Endothelial cell (in vitro differentiated cells): Measurements from ENCODE around the gene PRMT7. TPM values are rescaled to one million over a fixed set of nuclear protein-coding genes. Genes with fewer than 3 reads are reported as not detected.

Experiments used
- DNase-seq: peaks from one replicate; pipeline ENCODE4 v3.0.0; 2021; ENCODE audit warnings: low spot score
- H3K27ac Mint-ChIP-seq: one replicate; pipeline ENCODE4 v1.8.0; 2021; ENCODE audit warnings: mixed read lengths, inconsistent platforms; ENCODE audit not compliant: unreplicated experiment
- H3K27me3 Mint-ChIP-seq: one replicate; pipeline ENCODE4 v1.8.0; 2021; ENCODE audit warnings: mild to moderate bottlenecking, moderate library complexity, mixed read lengths, inconsistent platforms; ENCODE audit not compliant: unreplicated experiment
- H3K36me3 Mint-ChIP-seq: one replicate; pipeline ENCODE4 v1.8.0; 2021; ENCODE audit warnings: mild to moderate bottlenecking, low read depth, mixed read lengths, inconsistent platforms; ENCODE audit not compliant: unreplicated experiment
- H3K4me1 Mint-ChIP-seq: one replicate; pipeline ENCODE4 v1.8.0; 2021; ENCODE audit warnings: mild to moderate bottlenecking, mixed read lengths, inconsistent platforms; ENCODE audit not compliant: unreplicated experiment
- H3K4me3 Mint-ChIP-seq: one replicate; pipeline ENCODE4 v1.8.0; 2021; ENCODE audit warnings: mild to moderate bottlenecking, mixed read lengths, inconsistent platforms; ENCODE audit not compliant: unreplicated experiment
- H3K9me3 Mint-ChIP-seq: one replicate; pipeline ENCODE4 v1.8.0; 2021; ENCODE audit warnings: mixed read lengths, inconsistent platforms; ENCODE audit not compliant: unreplicated experiment
- total RNA-seq: library from RNA; stranded (reverse); fragmentation: NEBNext Ultra II Directional; extraction: Animal tissue kit (Norgen Biotek cat#: 25700); gene quantifications from one replicate; pipeline ENCODE4 v1.2.1, GENCODE V29; 2021; ENCODE audit not compliant: unreplicated experiment
- TF ChIP-seq, protein P1 (sequence below): fragments of 200-600 bp; sonication (generic); IDR thresholded peaks from one replicate; pipeline ENCODE4 v1.5.0; 2021; ENCODE audit warnings: antibody characterized with exemption; ENCODE audit not compliant: unreplicated experiment

PRMT7 gene
- total RNA-seq, 1 donor from 2014 or later, result 42.8 TPM

DNA sequence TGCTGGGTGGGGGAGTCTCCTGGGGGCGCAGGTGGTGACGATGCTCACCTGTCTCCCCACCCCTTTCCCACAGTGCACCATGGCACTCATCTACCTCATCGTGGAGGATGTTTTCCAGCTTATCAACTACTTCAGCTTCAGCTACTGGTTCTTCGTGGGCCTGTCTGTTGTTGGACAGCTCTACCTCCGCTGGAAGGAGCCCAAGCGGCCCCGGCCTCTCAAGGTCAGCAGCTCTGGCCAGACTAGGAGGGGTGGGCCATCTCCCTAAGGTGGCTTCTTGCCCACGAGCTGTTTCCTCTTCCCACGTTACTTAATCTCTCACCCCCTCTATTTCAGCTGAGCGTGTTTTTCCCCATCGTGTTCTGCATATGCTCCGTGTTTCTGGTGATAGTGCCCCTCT, 14.5 kb upstream of the PRMT7 start:
- H3K4me3 Mint-ChIP-seq, result peak overlapping the region; percentile 68
- no peaks in the 10 kb centered on the region for H3K9me3 Mint-ChIP-seq

DNA sequence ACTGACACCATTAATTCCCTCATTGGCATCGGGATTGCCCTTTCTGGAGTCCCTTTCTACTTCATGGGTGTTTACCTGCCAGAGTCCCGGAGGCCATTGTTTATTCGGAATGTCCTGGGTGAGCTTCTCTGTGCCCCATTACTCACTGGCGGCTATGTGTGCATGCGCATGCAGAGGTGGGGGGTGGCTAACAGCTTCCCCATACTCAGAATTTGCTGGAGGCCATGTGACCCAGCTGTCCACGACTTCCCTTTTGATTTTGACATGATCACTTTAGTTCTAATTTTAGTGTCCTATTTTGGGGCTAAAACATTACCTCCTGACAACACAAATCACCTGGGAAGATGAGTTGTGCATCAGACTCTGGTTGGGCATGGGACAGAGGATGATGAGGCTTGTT, 14.1 kb upstream of the PRMT7 start:
- H3K4me1 Mint-ChIP-seq, result peaks cover 6% of the 10 kb centered on the region
- no peaks in the 10 kb centered on the region for H3K27me3 Mint-ChIP-seq
- H3K36me3 Mint-ChIP-seq, result peaks cover 24% of the 10 kb centered on the region
- no peak for DNase-seq
- H3K27ac Mint-ChIP-seq, result peak overlapping the region; percentile 40
- peak overlapping the region; percentile 68 for H3K4me3 Mint-ChIP-seq
- H3K9me3 Mint-ChIP-seq, result no peaks in the 10 kb centered on the region
- TF ChIP-seq, protein P1, sequence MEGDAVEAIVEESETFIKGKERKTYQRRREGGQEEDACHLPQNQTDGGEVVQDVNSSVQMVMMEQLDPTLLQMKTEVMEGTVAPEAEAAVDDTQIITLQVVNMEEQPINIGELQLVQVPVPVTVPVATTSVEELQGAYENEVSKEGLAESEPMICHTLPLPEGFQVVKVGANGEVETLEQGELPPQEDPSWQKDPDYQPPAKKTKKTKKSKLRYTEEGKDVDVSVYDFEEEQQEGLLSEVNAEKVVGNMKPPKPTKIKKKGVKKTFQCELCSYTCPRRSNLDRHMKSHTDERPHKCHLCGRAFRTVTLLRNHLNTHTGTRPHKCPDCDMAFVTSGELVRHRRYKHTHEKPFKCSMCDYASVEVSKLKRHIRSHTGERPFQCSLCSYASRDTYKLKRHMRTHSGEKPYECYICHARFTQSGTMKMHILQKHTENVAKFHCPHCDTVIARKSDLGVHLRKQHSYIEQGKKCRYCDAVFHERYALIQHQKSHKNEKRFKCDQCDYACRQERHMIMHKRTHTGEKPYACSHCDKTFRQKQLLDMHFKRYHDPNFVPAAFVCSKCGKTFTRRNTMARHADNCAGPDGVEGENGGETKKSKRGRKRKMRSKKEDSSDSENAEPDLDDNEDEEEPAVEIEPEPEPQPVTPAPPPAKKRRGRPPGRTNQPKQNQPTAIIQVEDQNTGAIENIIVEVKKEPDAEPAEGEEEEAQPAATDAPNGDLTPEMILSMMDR, result no peak

More for the DNA sequence above, 14.5 kb upstream of the PRMT7 start:
- DNase-seq, result no peak
- Mint-ChIP-seq H3K27ac (peak overlapping the region; percentile 40), H3K27me3 (peaks cover 1% of the 10 kb centered on the region), H3K4me1 (peaks cover 10% of the 10 kb centered on the region), H3K36me3 (peaks cover 24% of the 10 kb centered on the region)
- TF ChIP-seq, protein P1, result no peak

DNA sequence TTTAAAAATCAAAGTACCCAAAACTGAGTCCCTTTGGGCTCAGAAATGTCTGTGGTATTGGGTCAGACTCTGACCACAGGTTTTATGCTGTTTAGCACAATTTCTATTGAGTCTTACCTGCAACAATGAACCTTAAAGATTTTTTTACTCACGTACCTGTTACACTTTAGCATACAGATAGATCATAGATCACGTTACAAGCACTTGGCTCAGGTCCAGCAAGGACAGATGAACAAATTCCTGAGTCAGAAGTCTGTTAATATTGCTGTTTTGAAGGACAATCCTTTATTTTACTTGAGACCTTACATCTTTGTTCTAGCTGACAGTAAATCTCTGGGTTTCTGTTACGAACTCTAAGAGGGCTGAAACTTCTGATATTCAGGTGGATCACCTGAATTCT, 12.9 kb upstream of the PRMT7 start:
- TF ChIP-seq, protein P1, result no peak
- H3K36me3 Mint-ChIP-seq, result peaks cover 31% of the 10 kb centered on the region
- no peak for DNase-seq
- H3K27ac Mint-ChIP-seq, result no peak overlapping the region
- H3K9me3 Mint-ChIP-seq, result no peaks in the 10 kb centered on the region
- no peaks in the 10 kb centered on the region for H3K27me3 Mint-ChIP-seq
- H3K4me1 Mint-ChIP-seq, result no peaks in the 10 kb centered on the region
- no peak overlapping the region for H3K4me3 Mint-ChIP-seq

DNA sequence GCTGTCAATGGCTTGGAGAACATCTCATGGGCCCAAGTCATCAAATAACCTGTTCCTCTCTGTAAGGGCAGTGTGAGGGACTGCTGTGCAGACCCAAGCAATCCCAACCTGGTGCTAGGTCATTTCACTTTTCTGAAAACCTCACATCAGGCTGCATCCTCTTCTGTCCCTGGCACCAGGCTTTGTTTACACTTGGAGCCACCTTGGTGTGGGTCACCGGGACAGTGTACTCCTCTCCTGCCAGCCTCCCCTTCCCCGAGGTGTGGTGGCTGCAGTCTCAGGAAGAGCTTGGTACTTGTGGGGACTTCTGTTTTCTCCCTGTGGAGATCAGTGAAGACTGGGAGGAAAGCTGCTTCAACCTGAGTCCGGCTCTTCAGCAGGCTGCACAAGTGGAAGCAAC, 12.5 kb upstream of the PRMT7 start:
- no peaks in the 10 kb centered on the region for H3K4me1 Mint-ChIP-seq
- peaks cover 31% of the 10 kb centered on the region for H3K36me3 Mint-ChIP-seq
- no peaks in the 10 kb centered on the region for H3K9me3 Mint-ChIP-seq
- H3K27me3 Mint-ChIP-seq, result no peaks in the 10 kb centered on the region
- no peak overlapping the region for H3K4me3 Mint-ChIP-seq
- TF ChIP-seq, protein P1, result no peak
- DNase-seq, result no peak
- no peak overlapping the region for H3K27ac Mint-ChIP-seq

DNA sequence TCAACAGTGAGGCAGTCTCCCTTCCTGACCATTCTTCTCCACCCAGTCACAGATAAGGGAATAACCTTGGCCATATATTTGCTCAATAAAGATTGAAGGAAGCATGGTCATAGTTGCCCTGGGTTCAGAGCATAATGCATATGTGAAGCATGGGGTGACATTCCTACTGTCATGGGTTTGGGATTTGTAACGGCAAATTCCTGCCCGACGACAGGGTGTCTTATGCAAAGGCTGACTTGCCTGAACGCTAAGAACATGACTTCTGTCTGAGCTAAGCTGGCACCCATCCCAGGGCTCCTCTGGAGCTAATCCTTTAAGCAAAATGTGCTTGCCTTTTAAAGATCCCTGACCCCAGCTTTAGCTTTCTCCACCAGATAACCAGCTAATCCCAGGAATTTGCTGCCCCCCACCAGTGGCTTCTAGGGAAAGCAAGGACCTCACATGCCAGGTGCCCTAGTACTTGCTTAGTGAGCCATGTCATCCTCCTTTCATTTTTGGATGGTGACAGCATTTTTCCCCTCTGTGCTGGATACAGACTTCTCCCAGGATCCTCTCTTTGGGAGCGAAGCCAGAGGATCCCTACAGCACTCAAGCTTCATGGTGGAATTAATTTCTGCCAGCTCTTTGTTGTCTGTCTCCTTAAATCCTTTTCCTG, 11.8 kb upstream of the PRMT7 start:
- H3K36me3 Mint-ChIP-seq, result peaks cover 38% of the 10 kb centered on the region
- peak overlapping the region; percentile 49 for H3K4me3 Mint-ChIP-seq
- TF ChIP-seq, protein P1, result no peak
- no peak overlapping the region for H3K27ac Mint-ChIP-seq
- DNase-seq, result no peak
- H3K9me3 Mint-ChIP-seq, result no peaks in the 10 kb centered on the region
- H3K4me1 Mint-ChIP-seq, result no peaks in the 10 kb centered on the region
- no peaks in the 10 kb centered on the region for H3K27me3 Mint-ChIP-seq
